Measurements from ENCODE around the gene CARS1.

Gene CARS1

DNA sequence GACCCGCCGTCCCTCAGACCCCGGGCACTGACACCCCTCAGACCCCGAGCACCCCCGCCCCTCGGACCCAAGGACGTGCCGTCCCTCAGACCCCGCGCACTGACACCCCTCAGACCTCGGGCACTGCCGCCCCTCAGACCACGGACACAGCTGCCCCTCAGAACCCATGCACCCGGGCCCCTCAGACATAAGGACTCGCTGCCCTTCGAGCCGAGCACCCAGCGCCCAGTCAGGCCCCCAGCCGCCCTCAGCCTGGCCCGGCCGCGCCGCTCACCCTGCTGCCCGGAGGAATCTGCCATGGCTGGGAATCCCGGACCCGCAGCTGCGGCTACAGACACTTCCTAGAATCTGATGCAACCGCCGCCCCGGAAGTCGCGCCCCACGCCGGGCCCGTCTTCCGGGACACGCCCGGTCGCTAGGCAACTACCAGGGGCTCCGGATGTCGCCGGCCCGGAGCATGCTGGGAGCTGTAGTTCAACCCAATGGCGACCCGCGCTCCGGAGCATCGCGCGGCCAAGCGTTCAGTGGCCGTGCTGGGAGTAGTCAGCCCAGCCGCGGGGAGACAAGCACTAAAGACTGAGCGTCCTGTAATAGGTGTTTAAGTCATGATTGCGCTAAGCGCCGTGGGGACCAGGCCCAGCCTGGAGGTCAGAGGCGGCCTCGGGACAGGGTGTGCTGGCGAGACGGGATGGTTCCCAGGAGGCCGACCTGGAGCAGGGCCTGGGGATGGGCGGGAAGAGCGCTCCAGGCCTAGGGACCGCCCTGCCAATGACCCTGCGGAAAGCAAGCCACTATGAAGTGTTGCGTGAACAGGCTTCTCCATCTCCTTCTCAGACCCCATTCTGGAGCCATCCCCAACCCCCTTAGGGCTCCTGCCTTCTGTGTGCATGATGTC lies at the start of gene CARS1:
TSS of gene CARS1 (minus strand) at position 355 of the 895 bp plus-strand sequence. CDS start at position 299, 56 bp downstream.
- peak; percentile 99 for DNase-seq

GRCh38 chr11:3105791-3106735 lies 48.8 kb upstream of the CARS1 start:
- DNase-seq, result peak; percentile 50

DNA sequence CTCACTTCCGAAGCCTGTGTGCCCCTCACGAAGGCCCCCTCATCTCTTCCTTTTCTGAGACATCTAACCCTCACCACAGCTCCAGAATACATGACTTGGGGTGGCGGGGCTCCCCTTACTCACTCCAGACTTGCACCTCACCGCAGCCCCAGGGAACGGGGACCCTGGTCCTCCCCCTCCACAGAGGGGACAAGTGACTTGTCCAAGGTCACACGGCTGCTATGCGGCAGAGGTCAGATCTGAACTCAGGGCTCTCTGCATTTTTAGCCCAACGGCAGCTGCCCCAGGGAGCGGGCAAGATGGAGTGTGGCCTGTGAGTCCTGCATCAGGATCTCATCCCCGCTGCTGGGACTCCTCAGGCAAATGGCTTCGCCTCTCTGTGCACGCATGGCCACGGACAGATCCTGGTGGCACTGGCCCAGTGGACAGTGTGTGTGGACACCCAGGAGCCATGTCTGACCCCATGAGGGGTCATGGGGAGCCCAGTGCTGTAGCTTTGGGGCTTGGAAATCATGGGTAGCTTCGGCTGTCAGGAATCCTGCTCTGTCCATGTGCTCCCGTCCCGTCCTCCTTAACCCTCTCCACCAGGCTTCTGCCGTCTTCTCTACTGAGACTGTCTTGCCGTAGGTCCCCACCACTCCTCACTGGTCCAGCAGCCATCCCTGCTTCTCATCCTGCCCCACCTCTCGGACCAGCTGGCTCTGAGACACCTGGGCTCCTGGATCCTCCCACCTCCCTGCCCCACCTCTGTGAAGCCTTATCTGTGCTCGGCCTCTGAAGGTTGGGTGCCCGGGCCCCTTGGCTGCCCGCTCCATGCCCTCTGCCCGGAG lies 48.0 kb upstream of the CARS1 start:
- DNase-seq, result peak; percentile 37

- DNase-seq, result peak; percentile 50
Measured at GRCh38 chr11:3104051-3104714, 47.0 kb upstream of the CARS1 start.

- peak; percentile 26 for DNase-seq
Measured at GRCh38 chr11:3103076-3103475, 45.9 kb upstream of the CARS1 start.

- DNase-seq, result no peak
Measured at GRCh38 chr11:3102641-3102921, 45.4 kb upstream of the CARS1 start.

GRCh38 chr11:3101921-3102640 lies 44.9 kb upstream of the CARS1 start:
- DNase-seq, result peak; percentile 46

- no peak for DNase-seq
Measured at GRCh38 chr11:3099178-3099577, 42.0 kb upstream of the CARS1 start.

GRCh38 chr11:3096909-3097530 lies 39.8 kb upstream of the CARS1 start:
- no peak for DNase-seq

DNA sequence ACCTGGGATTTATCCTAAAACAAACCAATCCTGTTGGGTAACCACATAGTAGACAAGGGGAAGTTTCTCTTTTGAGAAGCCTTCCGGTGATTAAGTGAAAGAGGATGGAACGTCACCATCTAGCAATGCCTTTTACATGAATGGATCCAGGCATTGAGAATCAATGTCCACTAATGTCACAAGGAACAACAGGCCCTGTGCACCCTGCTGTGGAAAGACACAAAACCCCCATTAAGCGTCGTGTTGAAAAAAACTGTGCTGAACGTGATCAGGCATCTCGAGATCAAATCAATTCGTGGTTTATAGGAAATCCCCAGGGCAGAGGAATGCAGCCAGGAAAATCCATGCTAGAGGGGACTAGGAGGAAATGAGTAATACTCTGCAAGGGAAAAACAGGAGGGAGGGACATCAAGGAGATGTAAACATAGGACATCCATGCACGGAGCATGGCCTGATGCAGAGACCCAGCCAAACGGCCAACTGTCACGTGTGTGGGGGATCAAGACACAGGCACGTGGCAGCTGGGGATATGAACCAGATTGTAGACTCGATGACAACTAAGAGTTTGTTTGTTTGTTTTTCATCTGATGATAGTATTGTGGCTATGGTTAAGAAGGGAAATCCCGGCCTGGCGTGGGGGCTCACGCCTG lies 38.6 kb upstream of the CARS1 start:
- DNase-seq, result peak; percentile 56

GRCh38 chr11:3094223-3094824 lies 37.1 kb upstream of the CARS1 start:
- DNase-seq, result peak; percentile 50

GRCh38 chr11:3093281-3094191 lies 36.3 kb upstream of the CARS1 start:
- no peak for DNase-seq

- DNase-seq, result no peak
Measured at GRCh38 chr11:3092603-3093141, 35.4 kb upstream of the CARS1 start.

GRCh38 chr11:3091846-3092602 lies 34.8 kb upstream of the CARS1 start:
- peak; percentile 95 for DNase-seq

DNA sequence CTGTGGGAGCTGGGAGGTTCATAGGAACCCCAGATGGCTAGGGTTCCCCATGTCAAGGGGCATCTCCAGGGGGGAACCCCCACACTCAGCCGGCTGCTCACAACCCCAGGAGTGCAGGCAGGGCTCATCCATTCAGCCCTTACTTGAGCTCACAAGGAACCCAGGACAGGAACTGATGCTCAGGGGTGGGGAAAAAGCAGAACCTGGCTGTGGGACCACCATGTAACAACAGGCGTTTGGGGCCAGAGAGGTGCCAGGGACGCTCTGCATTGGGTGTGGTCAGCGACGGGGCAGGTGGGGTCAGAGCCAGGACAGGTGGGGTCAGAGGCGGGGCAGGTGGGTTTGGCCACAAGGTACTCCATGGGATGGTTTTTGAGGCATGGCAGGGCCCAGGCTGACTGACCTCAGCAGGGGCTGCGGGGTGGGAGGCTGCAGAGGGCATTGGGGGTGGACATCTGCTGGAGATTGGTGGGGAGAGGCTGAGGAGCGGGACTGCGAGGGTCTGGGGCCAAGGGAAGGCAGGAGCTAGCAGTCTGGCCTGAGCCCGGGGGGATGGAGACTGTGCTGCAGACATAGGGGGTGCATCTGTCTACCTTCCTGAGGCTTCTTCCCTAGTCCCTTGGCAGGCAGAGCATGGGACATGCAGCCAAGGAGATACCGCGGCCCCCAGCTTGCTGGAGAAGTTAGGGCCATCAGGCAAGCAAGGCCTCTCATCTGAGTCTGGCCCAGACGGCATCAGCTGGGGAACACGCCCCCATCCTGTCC lies 34.0 kb upstream of the CARS1 start:
- peak; percentile 47 for DNase-seq

GRCh38 chr11:3090096-3090901 lies 33.1 kb upstream of the CARS1 start:
- peak; percentile 40 for DNase-seq
